Common myeloid progenitor, CD34-positive (primary cell): ENCODE data around the gene PRR14L.
"Not testable (repeated sequence)": the region's sequence is repeated elsewhere in the genome, so short reads cannot be mapped to it uniquely, and the experiment has no call there.

ENCODE experiments used
- CTCF ChIA-PET: fragments of 350-600 bp; sonication (Branson Sonifier 250); formaldehyde crosslinking; loops from one replicate; lab custom pipeline; 2021; ENCODE audit warnings: antibody characterized with exemption; lab: Charles Lee
- POLR2A ChIA-PET: fragments of 350-600 bp; sonication (Branson Sonifier 250); formaldehyde crosslinking; loops from one replicate; lab custom pipeline; 2021; ENCODE audit warnings: antibody characterized with exemption; lab: Charles Lee
- DNase-seq, 3 donors: peaks; one replicate each; pipeline versions ENCODE4 v3.0.0 to v3.0.0-alpha.2; 2013
- H3K27ac ChIP-seq, 2 experiments: 1 replicate in 1 of 2; 2 replicates in 1 of 2; pipeline ENCODE4 v1.7.0; 2013; ENCODE audit warnings: inconsistent platforms in 2 of 2, low read length in 2 of 2, mild to moderate bottlenecking in 2 of 2, low read depth in 1 of 2, moderate library complexity in 1 of 2; ENCODE audit not compliant: severe bottlenecking in 2 of 2, insufficient read depth in 1 of 2, poor library complexity in 1 of 2
- H3K27me3 ChIP-seq, 5 experiments: replicated peaks in 2 of 5; 1 replicate in 3 of 5; 2 replicates in 2 of 5; pipeline versions ENCODE4 v1.6.1 to v1.7.0; 2013; ENCODE audit warnings: low read length in 4 of 5, mild to moderate bottlenecking in 2 of 5, moderate library complexity in 2 of 5, inconsistent platforms in 1 of 5; ENCODE audit not compliant: insufficient read depth in 5 of 5, control insufficient read depth in 4 of 5
- H3K36me3 ChIP-seq, 4 experiments: 1 replicate in 2 of 4; 2 replicates in 2 of 4; pipeline versions ENCODE4 v1.6.1 to v1.7.0; 2013; ENCODE audit warnings: low read length in 3 of 4, control low read depth in 1 of 4, mild to moderate bottlenecking in 1 of 4; ENCODE audit not compliant: control insufficient read depth in 4 of 4, insufficient read depth in 4 of 4
- H3K4me1 ChIP-seq, 4 experiments: 1 replicate in 3 of 4; 2 replicates in 1 of 4; pipeline versions ENCODE4 v1.6.1 to v1.7.1; 2013; ENCODE audit warnings: low read length in 3 of 4, mild to moderate bottlenecking in 3 of 4, control low read depth in 1 of 4, inconsistent platforms in 1 of 4, moderate library complexity in 1 of 4; ENCODE audit not compliant: control insufficient read depth in 4 of 4, insufficient read depth in 4 of 4; ENCODE audit errors: control extremely low read depth in 1 of 4
- H3K4me3 ChIP-seq, 7 experiments: 1 replicate in 4 of 7; 2 replicates in 3 of 7; pipeline versions ENCODE4 v1.5.1 to v1.7.0; 2013; ENCODE audit warnings: mild to moderate bottlenecking in 7 of 7, low read length in 6 of 7, moderate library complexity in 6 of 7, inconsistent platforms in 2 of 7, low read depth in 2 of 7, control low read depth in 1 of 7; ENCODE audit not compliant: insufficient read depth in 4 of 7, control insufficient read depth in 1 of 7; ENCODE audit errors: extremely low read depth in 1 of 7
- H3K9me3 ChIP-seq, 5 experiments: 1 replicate in 4 of 5; 2 replicates in 1 of 5; pipeline versions ENCODE4 v1.6.1 to v1.7.1; 2013; ENCODE audit warnings: low read length in 4 of 5, mild to moderate bottlenecking in 2 of 5, inconsistent platforms in 1 of 5, low read depth in 1 of 5, moderate library complexity in 1 of 5; ENCODE audit not compliant: control insufficient read depth in 4 of 5, insufficient read depth in 2 of 5; ENCODE audit errors: control extremely low read depth in 1 of 5
- WGBS: methylation state at CpG from one replicate; pipeline ENCODE4 v1.1.5; 2013; ENCODE audit not compliant: insufficient coverage; 5-methylcytosine and 5-hydroxymethylcytosine counted together

PRR14L gene

GRCh38 chr22:31742115-31742514 is 7.8 kb downstream of the PRR14L start:
- ChIA-PET POLR2A (no interaction called here), CTCF (no interaction called here)
- H3K4me3 ChIP-seq = no peak overlapping the region
- H3K27me3 ChIP-seq = no peaks in the 10 kb centered on the region
- no peak for DNase-seq
- no peaks in the 10 kb centered on the region for H3K4me1 ChIP-seq
- WGBS = 100% methylated on average over 1 of the region's 3 CpGs
- no peak overlapping the region for H3K27ac ChIP-seq
- H3K36me3 ChIP-seq = peaks cover 4 to 42% (median 20%) of the 10 kb centered on the region in 4 experiments
- H3K9me3 ChIP-seq = no peaks in the 10 kb centered on the region

- H3K4me1 ChIP-seq, H3K4me3 ChIP-seq, H3K27ac ChIP-seq, CTCF ChIA-PET, DNase-seq, POLR2A ChIA-PET, H3K9me3 ChIP-seq, H3K27me3 ChIP-seq: not testable (repeated sequence)
- H3K36me3 ChIP-seq = peaks cover 6 to 42% (median 24%) of the 10 kb centered on the region in 4 experiments
- 94% methylated on average over 7 of the region's 7 CpGs for WGBS
Observed at GRCh38 chr22:31740314-31740713, 9.6 kb downstream of the PRR14L start.

- H3K4me1 ChIP-seq = no peaks in the 10 kb centered on the region
- POLR2A ChIA-PET = no interaction called here
- DNase-seq = no peak
- no peaks in the 10 kb centered on the region for H3K27me3 ChIP-seq
- 60% methylated on average over 2 of the region's 2 CpGs for WGBS
- no peaks in the 10 kb centered on the region for H3K9me3 ChIP-seq
- H3K27ac ChIP-seq = no peak overlapping the region
- CTCF ChIA-PET = interaction anchor here (0.9 to 1.3 kb wide), 2 partner anchors 9 kb away, joined by 3 to 4 read pairs; no protein-coding TSS in a partner anchor
- no peak overlapping the region for H3K4me3 ChIP-seq
- peaks cover 6 to 44% (median 25%) of the 10 kb centered on the region in 4 experiments for H3K36me3 ChIP-seq
Observed at GRCh38 chr22:31739795-31740201, 10.1 kb downstream of the PRR14L start.

- CTCF ChIA-PET = interaction anchor here (0.6 to 1.3 kb wide), 3 partner anchors 10 to 62 kb away, joined by 3 read pairs; no protein-coding TSS in a partner anchor
- Histone ChIP-seq H3K27me3 (no peaks in the 10 kb centered on the region), H3K4me3 (no peak overlapping the region), H3K9me3 (no peaks in the 10 kb centered on the region), H3K27ac (no peak overlapping the region), H3K4me1 (no peaks in the 10 kb centered on the region), H3K36me3 (peaks cover 12 to 53% (median 32%) of the 10 kb centered on the region in 4 experiments)
- POLR2A ChIA-PET = no interaction called here
- no peak for DNase-seq
- WGBS = 100% methylated on average over 2 of the region's 2 CpGs
Observed at GRCh38 chr22:31738566-31738965, 11.4 kb downstream of the PRR14L start.

GRCh38 chr22:31737932-31738331 is 12.0 kb downstream of the PRR14L start:
- Histone ChIP-seq H3K27me3 (no peaks in the 10 kb centered on the region), H3K9me3 (no peaks in the 10 kb centered on the region), H3K4me3 (no peak overlapping the region), H3K4me1 (no peaks in the 10 kb centered on the region), H3K36me3 (peaks cover 12 to 56% (median 32%) of the 10 kb centered on the region in 4 experiments), H3K27ac (no peak overlapping the region)
- ChIA-PET CTCF (interaction anchor here (1.7 kb wide), 1 partner anchor 11 kb away, joined by 5 read pairs; no protein-coding TSS in a partner anchor), POLR2A (no interaction called here)
- no peak for DNase-seq
- no CpG with 5 or more reads among the region's 5 CpGs for WGBS

- Histone ChIP-seq H3K27ac (no peak overlapping the region), H3K36me3 (peaks cover 10 to 56% (median 28%) of the 10 kb centered on the region in 4 experiments), H3K27me3 (no peaks in the 10 kb centered on the region), H3K4me1 (no peaks in the 10 kb centered on the region), H3K9me3 (no peaks in the 10 kb centered on the region), H3K4me3 (no peak overlapping the region)
- POLR2A ChIA-PET = no interaction called here
- whole genome bisulfite sequencing = no CpG with 5 or more reads among the region's 2 CpGs
- CTCF ChIA-PET = interaction anchor here (1.7 kb wide), 1 partner anchor 12 kb away, joined by 5 read pairs; no protein-coding TSS in a partner anchor
- DNase-seq = no peak
Observed at GRCh38 chr22:31736458-31736857, 13.5 kb downstream of the PRR14L start.

- no peak overlapping the region for H3K4me3 ChIP-seq
- H3K36me3 ChIP-seq = peaks cover 10 to 46% (median 22%) of the 10 kb centered on the region in 4 experiments
- DNase-seq = no peak
- no peaks in the 10 kb centered on the region for H3K4me1 ChIP-seq
- H3K27me3 ChIP-seq = no peaks in the 10 kb centered on the region
- ChIA-PET POLR2A (no interaction called here), CTCF (interaction anchor here (0.7 kb wide), 1 partner anchor 10 kb away, joined by 3 read pairs; no protein-coding TSS in a partner anchor)
- no peaks in the 10 kb centered on the region for H3K9me3 ChIP-seq
- no CpG with 5 or more reads among the region's 1 CpG for WGBS
- no peak overlapping the region for H3K27ac ChIP-seq
Observed at GRCh38 chr22:31734512-31734911, 15.4 kb downstream of the PRR14L start.
